ENCODE results near the gene CDK11A.
"Not testable (repeated sequence)": the region's sequence is repeated elsewhere in the genome, so short reads cannot be mapped to it uniquely, and the experiment has no call there.

The CDK11A gene

GRCh38 chr1:1700067-1700466 lies 24.1 kb downstream of the CDK11A start:
- H3K9ac ChIP-seq (ENCODE audit: low read depth in 1 of 2, low read length in 2 of 2); H3K9me3 ChIP-seq (ENCODE audit: control insufficient read depth in 1 of 2, low read length in 2 of 2); H3K4me3 ChIP-seq (ENCODE audit: low read depth in 1 of 2, low read length in 2 of 2); H3K27me3 ChIP-seq (ENCODE audit: control insufficient read depth in 1 of 2, insufficient read depth in 2 of 2, low read length in 2 of 2); H3K4me1 ChIP-seq (ENCODE audit: control insufficient read depth in 1 of 2, insufficient read depth in 2 of 2, low read length in 2 of 2); H3K27ac ChIP-seq (ENCODE audit: low read depth, low read length): not testable (repeated sequence)
- peaks cover 0 to 12% of the 10 kb centered on the region in 2 donors for H3K36me3 ChIP-seq (ENCODE audit: control insufficient read depth in 1 of 2, insufficient read depth in 2 of 2, low read length in 2 of 2)

GRCh38 chr1:1699061-1699460 lies 25.1 kb downstream of the CDK11A start:
- H3K27ac ChIP-seq (ENCODE audit: low read depth, low read length); H3K9ac ChIP-seq (ENCODE audit: low read depth in 1 of 2, low read length in 2 of 2); H3K36me3 ChIP-seq (ENCODE audit: control insufficient read depth in 1 of 2, insufficient read depth in 2 of 2, low read length in 2 of 2); H3K4me3 ChIP-seq (ENCODE audit: low read depth in 1 of 2, low read length in 2 of 2); H3K9me3 ChIP-seq (ENCODE audit: control insufficient read depth in 1 of 2, low read length in 2 of 2); H3K4me1 ChIP-seq (ENCODE audit: control insufficient read depth in 1 of 2, insufficient read depth in 2 of 2, low read length in 2 of 2); H3K27me3 ChIP-seq (ENCODE audit: control insufficient read depth in 1 of 2, insufficient read depth in 2 of 2, low read length in 2 of 2): not testable (repeated sequence)

- not testable (repeated sequence) for H3K36me3 ChIP-seq (ENCODE audit: control insufficient read depth in 1 of 2, insufficient read depth in 2 of 2, low read length in 2 of 2)
Observed at GRCh38 chr1:1697358-1698183, 26.6 kb downstream of the CDK11A start.

GRCh38 chr1:1696431-1697357 lies 27.5 kb downstream of the CDK11A start:
- not testable (repeated sequence) for H3K9me3 ChIP-seq (ENCODE audit: control insufficient read depth in 1 of 2, low read length in 2 of 2); H3K9ac ChIP-seq (ENCODE audit: low read depth in 1 of 2, low read length in 2 of 2); H3K4me3 ChIP-seq (ENCODE audit: low read depth in 1 of 2, low read length in 2 of 2); H3K36me3 ChIP-seq (ENCODE audit: control insufficient read depth in 1 of 2, insufficient read depth in 2 of 2, low read length in 2 of 2); H3K27ac ChIP-seq (ENCODE audit: low read depth, low read length); H3K4me1 ChIP-seq (ENCODE audit: control insufficient read depth in 1 of 2, insufficient read depth in 2 of 2, low read length in 2 of 2); H3K27me3 ChIP-seq (ENCODE audit: control insufficient read depth in 1 of 2, insufficient read depth in 2 of 2, low read length in 2 of 2)

More at GRCh38 chr1:1697358-1698183, 26.6 kb downstream of the CDK11A start:
- not testable (repeated sequence) for H3K4me1 ChIP-seq (ENCODE audit: control insufficient read depth in 1 of 2, insufficient read depth in 2 of 2, low read length in 2 of 2); H3K27me3 ChIP-seq (ENCODE audit: control insufficient read depth in 1 of 2, insufficient read depth in 2 of 2, low read length in 2 of 2); H3K9ac ChIP-seq (ENCODE audit: low read depth in 1 of 2, low read length in 2 of 2); H3K27ac ChIP-seq (ENCODE audit: low read depth, low read length); H3K4me3 ChIP-seq (ENCODE audit: low read depth in 1 of 2, low read length in 2 of 2); H3K9me3 ChIP-seq (ENCODE audit: control insufficient read depth in 1 of 2, low read length in 2 of 2)

- not testable (repeated sequence) for H3K9ac ChIP-seq (ENCODE audit: low read depth in 1 of 2, low read length in 2 of 2); H3K9me3 ChIP-seq (ENCODE audit: control insufficient read depth in 1 of 2, low read length in 2 of 2); H3K36me3 ChIP-seq (ENCODE audit: control insufficient read depth in 1 of 2, insufficient read depth in 2 of 2, low read length in 2 of 2)
Observed at GRCh38 chr1:1692714-1693647, 31.2 kb downstream of the CDK11A start, which contains the start of gene SLC35E2B. TSS of gene SLC35E2B (minus strand) at chr1:1692795. CDS start at chr1:1676699, 16,096 bp downstream.

GRCh38 chr1:1692324-1692713 lies 31.8 kb downstream of the CDK11A start:
- H3K27me3 ChIP-seq (ENCODE audit: control insufficient read depth in 1 of 2, insufficient read depth in 2 of 2, low read length in 2 of 2); H3K36me3 ChIP-seq (ENCODE audit: control insufficient read depth in 1 of 2, insufficient read depth in 2 of 2, low read length in 2 of 2); H3K4me1 ChIP-seq (ENCODE audit: control insufficient read depth in 1 of 2, insufficient read depth in 2 of 2, low read length in 2 of 2); H3K9me3 ChIP-seq (ENCODE audit: control insufficient read depth in 1 of 2, low read length in 2 of 2); H3K9ac ChIP-seq (ENCODE audit: low read depth in 1 of 2, low read length in 2 of 2): not testable (repeated sequence)
- H3K27ac ChIP-seq (ENCODE audit: low read depth, low read length): peak overlapping the region; percentile 83
- peak overlapping the region; percentile 22 to 59 for H3K4me3 ChIP-seq (ENCODE audit: low read depth in 1 of 2, low read length in 2 of 2)

More at GRCh38 chr1:1692714-1693647, 31.2 kb downstream of the CDK11A start, which contains the start of gene SLC35E2B:
- Histone ChIP-seq H3K27ac (ENCODE audit: low read depth, low read length) (peak within 1 kb of the TSS; percentile 83), H3K4me3 (ENCODE audit: low read depth in 1 of 2, low read length in 2 of 2) (peak within 1 kb of the TSS; percentile 22 to 59)
- H3K27me3 ChIP-seq (ENCODE audit: control insufficient read depth in 1 of 2, insufficient read depth in 2 of 2, low read length in 2 of 2); H3K4me1 ChIP-seq (ENCODE audit: control insufficient read depth in 1 of 2, insufficient read depth in 2 of 2, low read length in 2 of 2): not testable (repeated sequence)

- not testable (repeated sequence) for H3K9me3 ChIP-seq (ENCODE audit: control insufficient read depth in 1 of 2, low read length in 2 of 2); H3K27ac ChIP-seq (ENCODE audit: low read depth, low read length); H3K4me3 ChIP-seq (ENCODE audit: low read depth in 1 of 2, low read length in 2 of 2); H3K9ac ChIP-seq (ENCODE audit: low read depth in 1 of 2, low read length in 2 of 2); H3K27me3 ChIP-seq (ENCODE audit: control insufficient read depth in 1 of 2, insufficient read depth in 2 of 2, low read length in 2 of 2); H3K36me3 ChIP-seq (ENCODE audit: control insufficient read depth in 1 of 2, insufficient read depth in 2 of 2, low read length in 2 of 2); H3K4me1 ChIP-seq (ENCODE audit: control insufficient read depth in 1 of 2, insufficient read depth in 2 of 2, low read length in 2 of 2)
Observed at GRCh38 chr1:1691443-1691842, 32.7 kb downstream of the CDK11A start.

GRCh38 chr1:1689526-1689925 lies 34.6 kb downstream of the CDK11A start:
- not testable (repeated sequence) for H3K27ac ChIP-seq (ENCODE audit: low read depth, low read length); H3K9me3 ChIP-seq (ENCODE audit: control insufficient read depth in 1 of 2, low read length in 2 of 2); H3K4me1 ChIP-seq (ENCODE audit: control insufficient read depth in 1 of 2, insufficient read depth in 2 of 2, low read length in 2 of 2); H3K27me3 ChIP-seq (ENCODE audit: control insufficient read depth in 1 of 2, insufficient read depth in 2 of 2, low read length in 2 of 2); H3K4me3 ChIP-seq (ENCODE audit: low read depth in 1 of 2, low read length in 2 of 2); H3K9ac ChIP-seq (ENCODE audit: low read depth in 1 of 2, low read length in 2 of 2)
- peaks cover 0 to 13% of the 10 kb centered on the region in 2 donors for H3K36me3 ChIP-seq (ENCODE audit: control insufficient read depth in 1 of 2, insufficient read depth in 2 of 2, low read length in 2 of 2)

GRCh38 chr1:1687846-1688245 lies 36.3 kb downstream of the CDK11A start:
- Histone ChIP-seq H3K27ac (ENCODE audit: low read depth, low read length) (no peak overlapping the region), H3K9me3 (ENCODE audit: control insufficient read depth in 1 of 2, low read length in 2 of 2) (no peaks in the 10 kb centered on the region), H3K9ac (ENCODE audit: low read depth in 1 of 2, low read length in 2 of 2) (no peak overlapping the region), H3K4me1 (ENCODE audit: control insufficient read depth in 1 of 2, insufficient read depth in 2 of 2, low read length in 2 of 2) (peaks cover 7 to 10% of the 10 kb centered on the region in 2 donors), H3K36me3 (ENCODE audit: control insufficient read depth in 1 of 2, insufficient read depth in 2 of 2, low read length in 2 of 2) (peaks cover 0 to 13% of the 10 kb centered on the region in 2 donors), H3K4me3 (ENCODE audit: low read depth in 1 of 2, low read length in 2 of 2) (no peak overlapping the region), H3K27me3 (ENCODE audit: control insufficient read depth in 1 of 2, insufficient read depth in 2 of 2, low read length in 2 of 2) (no peaks in the 10 kb centered on the region)
